Cerebellar cortex (tissue), 1 donor: ENCODE data around the gene CELSR1.

Experiments used
- DNase-seq: peaks from one replicate; pipeline ENCODE4 v3.0.0-alpha.2; 2015; ENCODE audit warnings: low spot score

CELSR1 gene

DNA sequence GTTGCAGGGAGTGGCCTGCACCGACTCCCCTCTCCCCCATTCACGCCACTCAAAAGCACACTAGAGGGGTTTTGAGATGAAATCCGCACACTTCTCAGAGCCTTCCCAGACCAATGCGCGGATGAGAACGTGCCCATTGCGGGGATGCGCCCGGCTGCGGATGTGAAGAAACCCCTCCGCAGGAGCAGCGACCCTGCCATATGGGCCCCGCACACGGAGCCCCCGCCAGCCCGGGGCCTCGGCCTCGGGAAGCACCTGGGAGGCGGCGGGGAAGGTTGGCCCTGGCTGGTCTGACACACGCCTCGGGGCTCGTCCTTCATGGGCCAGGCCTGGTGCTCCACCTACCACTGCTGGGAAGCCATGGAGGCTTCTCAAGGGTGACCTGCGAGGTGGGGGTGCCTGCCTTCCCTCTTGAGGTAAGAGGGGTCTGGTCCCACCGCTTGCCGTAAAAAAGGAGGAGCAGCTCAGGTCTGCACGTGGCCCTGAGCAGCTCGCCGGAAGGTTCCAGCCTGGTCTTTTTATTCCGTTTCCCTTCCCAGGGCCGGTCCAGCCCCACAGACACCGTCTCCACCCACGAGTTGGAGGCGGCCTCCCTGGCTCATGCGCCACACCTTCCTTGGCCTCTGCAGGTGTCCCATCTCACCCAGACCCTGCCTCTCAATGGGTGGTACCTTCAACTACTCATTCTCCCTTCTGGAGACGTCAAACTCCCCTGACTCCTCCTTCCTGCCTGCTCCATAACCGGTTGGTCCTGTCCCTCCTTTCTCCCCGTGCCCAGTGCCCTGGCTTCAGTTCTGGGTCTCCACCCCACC is 162.6 kb downstream of the CELSR1 start:
- DNase-seq: no peak

DNA sequence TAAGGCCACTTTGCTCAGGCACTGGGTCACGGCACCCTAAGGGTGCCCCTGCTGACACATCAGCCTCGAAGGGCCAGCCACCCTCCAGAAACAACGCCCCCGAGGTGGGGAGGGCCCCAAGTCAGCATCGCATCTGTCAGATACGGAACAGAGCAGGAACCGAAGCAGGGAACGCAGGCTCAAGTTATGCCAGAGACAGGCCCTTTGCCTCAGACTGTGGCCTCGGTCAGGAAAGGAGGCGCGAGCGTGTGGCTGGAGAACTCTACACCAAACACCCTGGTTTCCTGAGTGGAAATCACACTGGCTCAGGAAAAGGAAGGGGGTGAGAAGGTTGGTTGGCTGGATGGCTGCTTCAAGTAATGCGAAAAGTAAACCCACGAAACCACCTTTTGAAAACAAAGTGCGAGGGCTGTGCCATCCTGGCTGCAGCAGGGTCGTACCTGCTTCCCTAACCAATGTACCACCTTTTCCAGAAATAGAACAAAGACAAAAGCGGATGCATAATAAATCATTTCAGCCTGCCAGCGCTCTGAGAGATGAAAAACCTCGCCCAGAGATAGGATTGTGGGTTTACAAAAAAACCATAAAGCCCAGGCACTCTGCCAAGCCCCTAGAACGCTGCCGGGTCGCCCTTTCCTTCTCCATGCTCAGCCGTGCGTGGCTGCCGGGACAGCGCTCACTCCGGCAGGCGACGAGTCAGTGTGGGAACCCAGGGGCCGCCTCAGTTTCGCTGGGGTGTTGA is 163.3 kb downstream of the CELSR1 start:
- DNase-seq: no peak

DNA sequence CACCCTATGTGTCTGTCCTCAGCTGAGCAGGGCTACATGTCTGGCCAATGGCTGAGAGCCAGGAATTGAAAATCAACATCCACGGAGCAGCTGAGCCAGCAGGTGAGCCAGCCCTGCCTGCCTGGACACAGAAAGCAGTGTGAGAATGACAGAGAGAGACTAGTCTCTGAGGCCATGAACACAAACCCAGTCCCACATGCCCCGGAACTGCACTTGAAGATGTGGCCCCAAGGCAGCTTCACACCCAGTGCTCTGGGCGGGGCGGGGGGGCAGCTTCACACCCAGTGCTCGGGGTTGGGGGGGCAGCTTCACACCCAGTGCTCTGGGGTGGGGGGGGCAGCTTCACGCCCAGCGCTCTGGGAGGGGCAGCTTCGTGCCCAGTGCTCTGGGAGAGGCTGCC is 164.3 kb downstream of the CELSR1 start:
- DNase-seq: no peak

DNA sequence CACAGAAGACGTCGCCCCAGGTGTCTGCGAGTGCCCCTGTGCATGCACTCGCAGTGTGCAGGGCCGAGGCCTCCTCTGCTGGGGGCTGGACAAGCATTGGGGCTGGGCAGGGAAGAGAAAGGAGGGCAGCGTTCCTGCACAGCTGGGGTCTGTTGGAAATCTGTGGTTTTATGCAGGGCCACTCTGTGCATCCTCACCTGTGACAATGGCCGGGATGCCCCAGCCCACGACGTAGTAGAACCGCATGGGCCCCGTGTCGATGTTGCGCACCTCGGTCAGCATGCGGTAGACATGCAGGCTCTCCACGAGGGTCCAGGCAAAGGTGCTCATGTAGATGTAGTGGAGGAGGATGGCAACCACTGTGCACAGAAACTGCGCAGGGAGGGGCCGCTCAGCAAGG is 164.7 kb downstream of the CELSR1 start:
- DNase-seq: no peak

DNA sequence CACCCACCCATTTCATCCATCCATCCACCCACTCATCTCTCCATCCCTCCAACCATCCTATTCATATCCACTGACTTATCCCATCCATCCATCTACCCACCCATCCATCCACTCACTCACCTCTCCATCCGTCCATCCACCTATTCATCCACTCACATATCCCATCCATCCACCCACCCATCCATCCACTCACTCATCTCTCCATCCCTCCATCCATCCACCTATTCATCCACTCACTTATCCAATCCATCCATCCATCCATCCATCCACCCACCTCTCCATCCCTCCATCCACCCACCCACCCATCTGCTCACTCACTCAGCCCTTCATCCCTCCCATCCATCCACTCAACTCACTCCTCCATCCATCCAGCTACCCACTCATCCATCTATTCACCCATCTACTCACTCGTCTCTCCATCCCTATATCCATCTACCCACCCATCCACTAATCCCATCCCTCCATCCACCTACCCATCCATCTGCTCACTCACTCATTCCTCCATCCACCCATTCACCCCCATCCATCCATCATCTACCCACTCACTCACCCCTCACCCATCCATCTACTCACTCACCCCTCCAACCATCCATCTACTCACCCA is 165.7 kb downstream of the CELSR1 start:
- no peak for DNase-seq

DNA sequence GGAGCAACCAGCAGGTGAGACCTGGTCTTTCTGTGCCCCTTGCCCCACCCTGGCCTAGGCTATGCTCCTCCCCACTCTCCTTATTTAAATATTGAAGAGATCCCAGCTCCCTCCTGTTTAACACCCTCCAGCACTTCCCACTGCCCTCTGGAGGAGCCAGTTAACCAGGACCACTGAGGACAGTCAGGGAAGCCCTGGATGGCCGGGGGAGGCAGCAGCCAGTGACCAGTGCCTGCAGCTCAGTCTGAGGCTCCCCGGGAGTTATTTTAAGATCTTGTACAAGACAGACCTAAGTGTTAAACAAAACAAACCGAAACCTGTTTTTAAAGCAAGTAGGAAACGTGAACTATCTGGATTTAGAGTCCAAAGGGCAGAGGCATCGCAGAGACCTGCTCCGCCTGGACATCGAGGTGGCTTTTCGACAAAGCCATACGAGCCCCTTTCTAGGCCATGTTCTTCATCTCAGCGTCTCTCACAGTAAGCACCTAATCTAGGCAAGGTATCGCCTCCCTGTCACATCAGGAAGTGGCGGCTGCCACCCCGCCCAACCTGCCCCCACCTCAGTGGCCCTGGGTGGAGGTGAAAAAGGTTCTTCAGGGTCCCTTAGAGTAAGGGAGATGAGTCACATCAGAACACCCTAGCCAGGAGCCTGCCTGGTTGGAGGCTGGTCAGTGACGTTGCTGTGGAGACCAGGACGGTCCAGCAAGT is 166.7 kb downstream of the CELSR1 start:
- no peak for DNase-seq

DNA sequence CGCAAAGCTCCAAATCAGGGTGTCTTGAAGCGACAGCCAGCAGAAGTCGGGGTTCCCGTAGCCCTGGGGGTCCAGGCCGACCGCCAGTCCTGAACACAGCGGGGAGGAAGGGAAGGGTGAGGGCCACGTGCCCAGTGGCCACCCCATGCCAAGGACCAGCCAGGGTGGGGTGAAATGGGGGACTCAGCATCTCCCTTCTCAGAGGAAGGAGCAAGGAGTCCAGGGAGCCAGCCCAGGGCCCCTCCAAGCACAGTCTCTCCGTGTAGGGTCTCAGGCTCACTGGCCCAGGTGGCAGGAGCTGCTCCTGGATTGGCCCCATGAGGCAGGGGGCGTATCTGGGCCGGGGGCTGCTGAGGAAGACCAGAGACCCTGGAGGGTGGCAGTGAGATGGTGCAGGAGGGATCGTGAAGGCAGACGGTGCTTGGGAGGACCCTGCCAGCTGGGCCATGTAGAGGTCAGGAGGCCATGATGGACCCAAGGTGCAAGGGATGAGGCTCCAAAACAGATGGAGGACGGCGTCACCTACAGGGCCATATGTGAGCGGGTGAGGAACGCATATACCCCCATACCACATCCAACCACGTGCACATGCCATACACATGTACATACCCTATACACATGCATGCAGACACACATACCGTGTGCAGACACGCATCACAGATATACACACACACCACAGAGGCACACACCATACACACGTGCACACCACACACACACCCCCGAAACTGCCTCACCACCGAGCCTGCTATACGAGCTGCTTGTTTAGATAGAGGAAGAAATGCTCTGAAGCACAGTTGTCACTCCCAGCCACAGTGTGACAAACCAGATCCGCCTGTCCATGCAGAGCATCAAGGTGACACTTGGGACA is 167.5 kb downstream of the CELSR1 start:
- no peak for DNase-seq

DNA sequence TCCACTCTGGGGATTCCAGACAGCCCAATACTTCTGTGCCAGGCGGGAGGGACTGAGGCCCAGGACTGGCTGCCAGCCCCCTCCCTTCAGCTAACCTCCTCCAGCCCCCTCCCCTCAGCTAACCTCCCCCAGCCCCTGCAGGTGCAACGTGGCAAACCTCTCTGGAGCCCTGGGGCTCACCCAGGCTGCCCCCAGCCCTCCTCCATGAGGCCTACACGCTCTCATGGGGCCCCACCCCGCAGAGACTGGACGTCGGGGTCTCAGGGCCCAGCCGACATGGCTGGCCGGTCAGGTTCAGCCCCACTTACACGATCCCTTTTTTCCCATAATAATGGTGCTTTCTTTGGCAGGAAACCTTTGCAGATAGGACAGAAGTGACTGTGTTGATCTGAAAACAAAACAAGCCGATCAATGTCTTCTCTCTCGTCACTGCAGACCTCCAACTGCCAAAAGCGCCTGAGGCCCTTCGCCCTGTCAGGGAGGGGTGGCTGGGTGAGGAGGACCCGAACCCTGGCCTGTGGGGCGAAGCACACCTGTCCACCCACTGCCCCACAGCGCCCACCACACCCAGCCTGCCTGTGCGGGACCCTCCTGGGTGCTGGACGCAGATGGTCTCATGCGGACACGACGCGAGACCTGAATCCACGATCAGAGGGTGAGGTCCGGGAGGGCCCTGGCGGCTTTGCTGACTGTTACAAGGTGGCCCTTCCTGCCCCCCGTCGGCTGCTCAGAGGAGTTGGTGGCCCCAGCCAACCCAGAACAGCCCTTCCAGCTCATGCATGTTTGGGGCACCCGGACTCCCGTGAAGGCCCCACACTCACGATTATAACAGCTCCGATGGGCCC is 168.3 kb downstream of the CELSR1 start:
- DNase-seq: no peak

DNA sequence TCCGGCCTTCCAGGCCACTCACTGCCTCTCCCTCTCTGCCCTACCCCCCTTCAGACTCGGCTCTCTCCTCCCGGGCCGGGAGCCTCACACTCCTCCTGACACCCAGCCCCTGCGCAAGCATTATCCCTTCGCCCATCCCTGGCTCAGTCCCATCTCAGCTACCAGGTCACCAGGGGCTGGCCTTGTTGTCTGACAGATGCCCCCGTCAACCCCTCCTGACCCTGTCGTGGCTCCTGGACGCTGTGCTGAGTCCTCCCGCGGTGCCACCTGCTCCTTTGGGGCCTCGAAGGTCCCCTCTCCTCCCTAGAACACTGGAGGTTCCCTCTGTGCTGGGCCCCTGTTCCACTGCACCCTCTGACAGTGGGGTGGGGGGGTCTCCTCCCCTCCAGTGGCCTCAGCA is 169.0 kb downstream of the CELSR1 start:
- DNase-seq: no peak

DNA sequence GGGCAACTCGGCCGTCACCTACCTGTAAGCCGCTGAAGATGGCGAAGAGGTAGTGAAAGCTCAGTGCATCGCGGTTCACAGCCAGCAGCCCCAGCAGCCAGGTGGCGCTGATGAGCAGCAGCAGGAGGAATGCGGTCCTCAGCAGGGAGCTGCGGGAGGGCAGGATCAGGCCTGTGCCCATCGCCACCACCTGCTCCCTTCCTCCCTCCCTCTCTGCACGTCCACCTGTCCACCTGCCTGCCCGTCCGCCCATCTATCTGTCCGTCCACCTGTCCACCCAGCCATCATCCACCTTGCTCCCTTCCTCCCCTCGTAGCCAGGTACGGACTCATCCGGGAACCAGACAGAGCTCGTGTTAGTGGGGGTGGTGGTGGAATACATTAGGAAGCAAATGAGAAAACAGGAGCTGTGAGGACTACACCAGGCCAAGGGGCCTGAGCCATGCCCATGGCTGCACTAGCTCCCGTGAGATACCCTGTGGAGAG is 169.7 kb downstream of the CELSR1 start:
- peak; percentile 33 for DNase-seq

DNA sequence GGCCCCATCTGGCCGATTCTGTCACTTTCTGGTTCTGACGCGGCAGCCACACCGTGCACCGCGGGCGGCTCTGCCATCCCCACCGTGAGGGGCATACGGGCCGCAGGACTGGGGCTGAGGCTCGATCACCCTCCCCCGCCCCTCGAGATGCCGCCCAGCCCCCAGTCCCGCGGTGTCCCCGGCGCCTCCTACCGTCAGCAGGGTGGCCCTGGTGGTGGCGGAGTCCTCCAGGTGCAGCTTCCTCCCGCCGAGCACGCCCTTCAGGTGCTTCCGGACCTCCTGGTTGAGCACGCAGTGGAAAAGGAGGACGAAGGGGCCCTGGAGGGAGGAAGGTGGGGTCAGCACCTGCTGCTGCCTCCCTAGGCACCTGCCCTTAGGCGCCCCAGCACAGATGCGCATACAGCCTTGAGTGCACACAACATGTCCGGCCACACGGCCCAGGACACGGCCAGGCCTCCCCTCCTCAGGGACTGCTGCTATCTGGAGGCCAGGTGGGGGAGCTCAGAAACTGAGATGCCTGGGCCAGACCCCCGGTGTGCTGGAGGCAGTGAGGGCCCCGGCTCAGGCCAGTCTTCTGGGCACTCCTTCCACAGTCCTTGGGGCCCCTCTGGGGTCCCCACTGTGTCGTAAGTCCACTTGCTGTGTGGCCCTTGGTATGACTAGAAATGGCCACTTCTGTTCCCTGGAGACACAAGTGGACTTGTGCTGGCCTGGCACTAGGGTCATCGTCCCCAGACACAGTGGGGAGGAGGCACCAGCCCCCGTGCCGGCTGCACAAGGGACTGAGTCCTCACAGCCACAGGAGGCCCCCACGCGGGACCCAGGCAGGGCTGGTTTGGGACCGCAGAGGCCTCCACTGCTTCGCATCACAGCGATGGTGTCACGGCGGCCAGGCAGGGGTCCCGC is 170.4 kb downstream of the CELSR1 start:
- DNase-seq: no peak

DNA sequence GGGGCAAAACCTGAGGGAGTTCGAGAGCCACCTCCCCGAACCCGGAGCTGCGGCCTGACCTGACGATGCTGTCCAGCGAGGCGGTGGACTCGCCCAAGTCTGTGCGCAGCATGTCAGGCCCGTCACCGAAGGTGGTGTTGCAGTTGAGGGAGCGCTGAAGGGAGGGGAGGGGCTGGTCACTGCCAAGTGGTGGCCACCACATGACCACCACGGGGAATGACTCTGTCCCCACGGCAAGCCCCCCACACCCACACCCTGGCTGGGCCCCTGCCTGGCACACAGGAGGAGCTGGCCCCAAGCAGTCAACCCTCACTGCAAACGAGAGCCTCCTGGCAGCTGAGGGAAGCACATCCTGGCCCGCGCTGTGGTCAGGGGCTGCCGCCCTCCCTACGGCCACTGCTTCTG is 171.1 kb downstream of the CELSR1 start:
- DNase-seq: no peak

DNA sequence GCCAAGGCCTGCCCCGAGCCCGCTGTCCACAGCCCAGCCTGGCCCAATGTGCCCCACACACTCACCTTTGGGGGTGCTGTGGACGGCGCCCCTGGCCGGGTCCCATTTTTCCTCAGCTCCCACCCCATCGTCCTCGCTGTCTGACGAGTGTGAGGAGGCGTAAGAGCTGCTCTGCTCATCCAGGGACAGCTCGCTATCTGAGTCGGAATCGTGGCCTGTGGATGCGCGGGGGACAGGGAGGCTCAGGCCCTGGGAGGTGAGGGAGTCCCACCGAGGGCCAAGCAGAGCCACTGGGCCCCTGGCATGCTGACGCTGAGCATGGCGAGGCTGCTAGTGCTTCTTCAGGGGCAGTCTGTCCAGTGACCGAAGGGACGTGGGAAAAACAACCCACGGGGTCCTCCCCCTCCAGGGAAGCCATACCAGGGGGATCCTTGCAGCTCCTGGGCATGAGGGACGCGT is 172.2 kb downstream of the CELSR1 start:
- DNase-seq: no peak

DNA sequence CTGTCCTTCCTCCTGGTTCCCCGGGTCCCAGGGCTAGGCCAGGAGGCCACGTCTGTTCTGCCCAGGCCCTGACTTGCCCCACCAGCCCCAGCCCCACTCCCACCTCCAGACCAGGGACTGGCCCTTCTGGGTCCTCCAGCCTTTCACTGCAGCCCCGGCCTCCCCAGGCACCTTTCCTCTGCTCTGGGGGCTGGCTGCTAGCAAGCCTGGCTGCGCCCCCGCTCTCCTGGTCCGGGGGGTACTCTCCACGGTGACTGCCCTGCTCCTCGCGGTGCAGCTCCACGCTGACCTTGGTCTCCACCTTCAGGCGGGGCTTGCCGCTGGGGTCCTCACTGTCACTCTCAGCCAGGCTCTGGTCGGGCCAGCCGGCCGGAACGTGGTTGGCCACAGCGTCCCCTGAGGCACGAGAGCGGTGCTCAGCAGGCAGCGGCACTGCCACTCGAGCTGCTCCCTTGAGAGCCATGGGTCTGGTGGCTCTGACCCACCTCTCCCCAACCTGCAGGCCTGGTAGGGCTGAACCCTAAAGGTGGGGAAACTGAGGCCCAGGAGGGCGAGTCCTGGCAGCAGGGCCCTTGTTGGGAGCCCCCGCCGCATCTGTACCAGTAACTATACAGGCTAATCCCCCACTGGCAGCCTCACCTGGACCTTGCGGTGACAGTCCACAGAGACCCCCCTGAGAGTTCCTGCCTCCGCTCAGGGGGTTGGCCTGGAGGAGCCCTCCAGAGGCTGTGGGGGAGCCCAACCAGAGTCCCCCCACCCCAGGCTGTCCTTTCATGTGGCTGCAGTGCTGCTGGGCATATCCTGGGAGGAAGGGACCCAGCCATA is 172.9 kb downstream of the CELSR1 start:
- no peak for DNase-seq

DNA sequence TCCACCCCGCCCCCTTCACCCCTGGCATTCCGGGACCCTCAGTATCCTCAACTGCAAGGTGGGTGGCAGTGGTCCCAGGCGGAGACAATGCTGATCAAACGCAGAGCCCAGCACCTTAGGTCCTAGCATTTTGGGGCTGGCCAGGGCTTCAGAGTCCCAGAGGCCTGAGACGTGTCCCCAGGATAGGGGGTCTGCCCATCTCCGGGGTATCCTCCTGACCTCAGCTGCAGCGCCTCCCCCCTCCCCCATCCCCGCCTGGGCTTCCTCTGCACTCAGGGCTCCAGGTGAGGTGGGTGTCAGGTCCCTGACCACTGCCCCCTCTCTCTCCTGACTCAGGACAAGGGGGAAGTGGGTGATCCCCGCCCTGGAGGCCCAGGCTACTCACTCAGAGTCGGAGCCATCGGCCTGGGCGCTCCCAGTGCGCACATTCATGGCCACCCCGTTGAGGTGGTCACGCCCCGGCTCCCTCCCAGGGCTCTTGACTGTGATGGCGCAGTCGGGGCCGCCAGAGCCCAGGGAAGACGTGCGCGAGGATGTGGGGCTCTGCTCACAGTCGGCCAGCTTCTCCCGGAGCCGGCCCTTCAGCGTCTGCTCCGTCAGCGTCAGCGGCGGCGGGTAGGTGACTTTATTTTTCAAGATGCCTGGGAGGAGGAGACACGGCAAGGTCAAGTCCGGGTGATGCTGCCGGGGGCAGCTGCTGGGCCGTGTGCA is 173.7 kb downstream of the CELSR1 start:
- DNase-seq: no peak

DNA sequence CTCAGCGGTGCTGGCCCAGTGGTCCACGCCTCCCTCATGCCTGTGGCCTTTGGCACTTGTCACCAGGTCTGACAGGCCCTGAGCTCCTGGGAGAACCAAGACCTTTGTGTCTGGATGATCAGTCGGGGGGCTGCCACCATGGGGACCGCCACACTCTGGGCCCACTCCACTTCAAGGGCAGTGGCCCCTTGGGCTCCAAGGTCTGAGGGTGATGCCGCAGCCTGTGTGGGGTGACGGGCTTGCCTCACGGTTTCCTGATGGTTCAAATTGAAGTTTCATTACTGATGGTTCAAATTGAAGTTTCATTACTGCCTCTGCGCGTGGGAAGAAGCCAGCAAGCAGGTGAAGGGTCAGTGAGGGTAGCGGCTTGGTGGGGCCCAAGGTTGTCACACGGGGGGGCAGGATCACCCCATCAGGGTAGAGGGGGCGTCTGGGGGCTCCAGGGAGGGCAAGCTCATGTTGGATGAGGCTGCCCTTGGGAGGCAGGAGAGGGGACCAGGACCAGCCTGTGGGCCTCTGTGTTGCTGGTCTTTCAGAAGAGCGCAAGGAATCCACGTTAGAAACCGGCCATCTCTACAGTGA is 174.4 kb downstream of the CELSR1 start:
- no peak for DNase-seq

DNA sequence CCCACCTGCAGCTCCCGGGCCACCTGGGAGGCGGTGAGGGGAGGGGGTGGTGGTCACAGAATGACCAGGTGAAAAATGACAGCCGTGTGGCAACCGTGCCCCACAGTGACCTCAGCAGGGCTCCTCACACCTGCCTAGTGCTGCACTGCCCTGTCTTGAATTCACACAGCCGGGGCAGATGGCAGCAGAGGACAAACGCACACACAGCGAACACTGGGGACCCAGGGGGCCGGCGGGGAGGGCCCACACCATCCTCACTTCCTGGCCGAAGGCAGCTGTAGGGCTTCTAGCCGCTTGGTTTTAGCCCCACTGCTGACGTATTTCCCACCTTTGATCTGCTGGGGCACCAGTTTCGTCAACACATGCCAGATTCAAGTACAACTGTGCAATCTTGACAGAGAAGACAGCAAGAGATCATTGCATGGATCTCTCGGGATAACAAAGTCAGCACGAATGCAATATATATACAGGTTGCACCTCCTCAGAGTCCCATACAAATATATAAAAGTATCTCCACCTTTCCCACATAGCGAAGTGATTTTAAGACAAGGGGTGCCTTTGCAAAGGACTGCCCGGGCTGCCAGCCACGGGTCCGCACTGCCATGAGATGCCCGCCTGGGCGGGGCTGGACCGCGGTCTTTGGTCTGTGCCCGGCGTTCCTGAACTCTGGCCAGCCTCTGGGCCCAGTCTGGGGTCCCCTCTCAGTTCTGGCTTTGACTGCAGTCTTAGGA is 175.1 kb downstream of the CELSR1 start:
- no peak for DNase-seq
